HG02763 (cell line): ENCODE results near the gene ACAP1.
A peak's percentile ranks its signal among the peaks of the same experiment; 100 is the strongest.

Source experiments
- ATAC-seq: cut with Tn5 transposase; IDR thresholded peaks from one replicate; pipeline ENCODE4 v1.9.1; 2021; ENCODE audit warnings: mild to moderate bottlenecking, moderate library complexity; ENCODE audit not compliant: unreplicated experiment

Gene ACAP1

GRCh38 chr17:7336240-7337175 is at the start of gene ACAP1:
ACAP1 (plus strand) TSS chr17:7336529; CDS start chr17:7336735, 206 bp downstream.
- peak; percentile 53 for ATAC-seq

GRCh38 chr17:7289256-7290032 is 46.9 kb upstream of the ACAP1 start:
- ATAC-seq = no peak

GRCh38 chr17:7290166-7290565 is 46.2 kb upstream of the ACAP1 start:
- no peak for ATAC-seq

GRCh38 chr17:7290685-7291084 is 45.6 kb upstream of the ACAP1 start:
- ATAC-seq = no peak

GRCh38 chr17:7292194-7292593 is 44.1 kb upstream of the ACAP1 start:
- no peak for ATAC-seq

- ATAC-seq = no peak
Observed at GRCh38 chr17:7292729-7293128, 43.6 kb upstream of the ACAP1 start.

- no peak for ATAC-seq
Observed at GRCh38 chr17:7293159-7293558, 43.2 kb upstream of the ACAP1 start.

GRCh38 chr17:7293816-7294613 is 42.3 kb upstream of the ACAP1 start:
- ATAC-seq = no peak

GRCh38 chr17:7294614-7295153 is 41.6 kb upstream of the ACAP1 start, which contains the start of gene YBX2:
YBX2 (minus strand) TSS chr17:7294639; CDS start chr17:7294500, 139 bp downstream.
- ATAC-seq = peak; percentile 49

- ATAC-seq = no peak
Observed at GRCh38 chr17:7295230-7296180, 40.8 kb upstream of the ACAP1 start.

GRCh38 chr17:7296189-7296861 is 40.0 kb upstream of the ACAP1 start:
- ATAC-seq = no peak

- no peak for ATAC-seq
Observed at GRCh38 chr17:7304179-7304578, 32.1 kb upstream of the ACAP1 start.

GRCh38 chr17:7306911-7307685 is 29.2 kb upstream of the ACAP1 start, which contains the start of gene EIF5A:
EIF5A (plus strand) TSS chr17:7307628; CDS start chr17:7309636, 2,008 bp downstream.
- ATAC-seq = peak; percentile 71

GRCh38 chr17:7307686-7308624 is 28.4 kb upstream of the ACAP1 start:
- ATAC-seq = peak; percentile 1

GRCh38 chr17:7308625-7309433 is 27.5 kb upstream of the ACAP1 start:
- ATAC-seq = no peak

- ATAC-seq = no peak
Observed at GRCh38 chr17:7309628-7310027, 26.7 kb upstream of the ACAP1 start.
